ENCODE measurements around the gene PBX1.

Gene PBX1

DNA sequence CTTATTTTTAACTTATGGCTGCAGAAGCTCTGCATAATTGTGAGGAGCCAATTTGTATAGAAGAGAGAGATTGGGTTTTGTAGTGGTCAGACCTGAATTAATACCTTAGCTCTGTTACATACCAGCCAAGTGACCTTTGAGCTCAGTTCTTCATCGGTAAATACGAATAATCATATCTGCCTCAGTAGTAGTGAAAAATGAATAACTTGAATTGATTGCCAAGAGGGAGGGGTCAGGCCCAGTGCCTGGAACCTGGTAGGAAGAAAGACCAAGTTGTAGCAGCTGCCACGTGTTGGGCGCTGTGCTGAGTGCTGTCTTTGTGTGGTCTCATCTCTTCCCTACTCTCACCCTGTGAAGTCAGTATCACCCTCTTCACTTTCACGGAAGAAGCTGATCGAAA is 247.5 kb downstream of the PBX1 start:
- Histone ChIP-seq H3K4me1 (ENCODE audit: insufficient read depth, low read length) (no peaks in the 10 kb centered on the region), H3K9me3 (ENCODE audit: insufficient read depth, low read depth, low read length) (no peaks in the 10 kb centered on the region), H3K4me3 (ENCODE audit: low read length) (no peak overlapping the region), H3K36me3 (ENCODE audit: insufficient read depth, low read length) (peaks cover 78% of the 10 kb centered on the region), H3K27me3 (ENCODE audit: insufficient read depth, low read length) (no peaks in the 10 kb centered on the region), H3K9ac (ENCODE audit: low read depth, low read length) (no peak overlapping the region), H3K27ac (ENCODE audit: low read depth, low read length) (no peak overlapping the region)
- WGBS = 95% methylated on average over 6 of the region's 6 CpGs

DNA sequence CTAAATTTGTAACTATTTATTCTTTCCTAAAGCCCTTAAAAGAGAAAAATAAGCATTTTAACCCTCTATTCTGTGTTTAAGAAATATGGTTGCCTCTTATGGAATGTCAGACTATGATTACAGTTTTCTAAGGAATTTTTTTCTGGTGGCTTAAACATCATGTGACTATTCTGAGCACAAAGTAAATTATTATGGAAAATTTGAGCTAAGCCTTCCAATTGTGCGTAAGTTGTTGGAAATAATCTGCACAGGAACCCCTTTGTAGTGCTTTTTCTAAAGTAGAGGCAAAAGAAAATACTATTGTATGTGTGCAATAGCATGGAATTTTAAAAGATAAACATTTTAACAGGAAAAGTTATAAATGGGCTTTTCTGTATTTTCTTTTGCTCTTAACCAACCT is 254.8 kb downstream of the PBX1 start:
- H3K36me3 ChIP-seq (ENCODE audit: insufficient read depth, low read length) = peaks cover 67% of the 10 kb centered on the region
- H3K27me3 ChIP-seq (ENCODE audit: insufficient read depth, low read length) = no peaks in the 10 kb centered on the region
- 94% methylated on average over 1 of the region's 1 CpG for WGBS
- no peaks in the 10 kb centered on the region for H3K9me3 ChIP-seq (ENCODE audit: insufficient read depth, low read depth, low read length)
- no peak overlapping the region for H3K9ac ChIP-seq (ENCODE audit: low read depth, low read length)
- no peak overlapping the region for H3K27ac ChIP-seq (ENCODE audit: low read depth, low read length)
- H3K4me1 ChIP-seq (ENCODE audit: insufficient read depth, low read length) = no peaks in the 10 kb centered on the region
- no peak overlapping the region for H3K4me3 ChIP-seq (ENCODE audit: low read length)

DNA sequence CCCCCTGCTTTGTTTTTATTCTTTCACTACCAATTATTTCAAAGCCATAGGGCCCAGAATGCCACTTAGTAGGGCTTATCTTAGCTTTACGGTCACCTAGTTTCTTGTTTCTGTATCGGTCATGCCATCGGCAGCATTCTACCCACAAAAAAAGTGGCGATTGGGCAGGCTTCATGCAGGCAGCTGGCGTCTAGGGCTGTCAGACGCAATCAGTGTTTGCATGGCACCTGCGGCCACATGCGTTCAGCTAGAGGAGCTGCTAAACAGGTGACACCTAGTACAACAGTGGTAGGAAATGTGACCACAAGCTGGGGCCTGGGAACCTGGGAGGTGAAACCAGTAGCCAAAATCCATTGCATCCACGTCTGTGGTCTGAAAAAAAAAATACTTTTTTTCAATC is 262.7 kb downstream of the PBX1 start:
- H3K27ac ChIP-seq (ENCODE audit: low read depth, low read length) = no peak overlapping the region
- H3K4me1 ChIP-seq (ENCODE audit: insufficient read depth, low read length) = peaks cover 5% of the 10 kb centered on the region
- H3K9ac ChIP-seq (ENCODE audit: low read depth, low read length) = no peak overlapping the region
- no peak overlapping the region for H3K4me3 ChIP-seq (ENCODE audit: low read length)
- 96% methylated on average over 9 of the region's 9 CpGs for WGBS
- no peaks in the 10 kb centered on the region for H3K27me3 ChIP-seq (ENCODE audit: insufficient read depth, low read length)
- H3K36me3 ChIP-seq (ENCODE audit: insufficient read depth, low read length) = peaks cover 72% of the 10 kb centered on the region
- no peaks in the 10 kb centered on the region for H3K9me3 ChIP-seq (ENCODE audit: insufficient read depth, low read depth, low read length)

DNA sequence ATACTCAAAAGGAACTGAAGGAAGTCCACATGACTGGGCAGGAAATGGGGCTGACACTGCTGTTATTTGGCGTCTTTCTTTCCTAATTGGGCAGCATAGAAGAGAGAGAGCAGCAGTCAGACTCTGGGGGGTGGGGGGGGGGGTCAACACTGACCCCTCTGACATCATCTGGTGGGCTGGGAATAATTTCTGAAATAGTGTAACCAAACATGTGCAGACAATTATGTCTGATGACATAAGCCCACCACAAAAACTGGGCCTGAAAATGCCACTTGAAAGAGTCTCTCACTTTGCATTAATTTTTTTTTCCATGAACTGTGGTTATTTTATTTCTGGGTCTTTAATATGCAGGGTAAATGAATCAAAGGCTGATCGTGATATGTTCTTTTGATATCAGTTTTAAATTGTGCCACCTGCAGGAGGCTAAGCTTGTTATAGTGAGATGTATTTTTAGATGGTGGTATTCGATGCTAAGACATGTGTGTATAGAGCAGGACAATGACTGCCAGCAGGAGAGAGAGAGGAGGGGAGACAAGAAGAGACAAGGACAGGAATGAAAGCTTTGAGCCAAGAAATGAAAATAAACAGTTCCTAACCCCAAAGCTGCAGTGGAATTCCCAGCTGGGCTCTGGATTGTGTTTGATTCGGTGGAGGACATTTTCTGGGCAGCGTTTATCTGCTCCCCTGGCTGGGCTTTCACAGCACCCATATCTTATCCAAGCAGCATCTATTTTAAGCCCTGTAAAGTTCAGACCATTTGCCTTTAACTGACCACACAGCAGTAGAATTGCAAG is 264.7 kb downstream of the PBX1 start:
- H3K27ac ChIP-seq (ENCODE audit: low read depth, low read length) = no peak overlapping the region
- peaks cover 5% of the 10 kb centered on the region for H3K4me1 ChIP-seq (ENCODE audit: insufficient read depth, low read length)
- H3K36me3 ChIP-seq (ENCODE audit: insufficient read depth, low read length) = peaks cover 78% of the 10 kb centered on the region
- no peaks in the 10 kb centered on the region for H3K9me3 ChIP-seq (ENCODE audit: insufficient read depth, low read depth, low read length)
- H3K4me3 ChIP-seq (ENCODE audit: low read length) = no peak overlapping the region
- WGBS = 89% methylated on average over 5 of the region's 5 CpGs
- no peak overlapping the region for H3K9ac ChIP-seq (ENCODE audit: low read depth, low read length)
- H3K27me3 ChIP-seq (ENCODE audit: insufficient read depth, low read length) = no peaks in the 10 kb centered on the region

DNA sequence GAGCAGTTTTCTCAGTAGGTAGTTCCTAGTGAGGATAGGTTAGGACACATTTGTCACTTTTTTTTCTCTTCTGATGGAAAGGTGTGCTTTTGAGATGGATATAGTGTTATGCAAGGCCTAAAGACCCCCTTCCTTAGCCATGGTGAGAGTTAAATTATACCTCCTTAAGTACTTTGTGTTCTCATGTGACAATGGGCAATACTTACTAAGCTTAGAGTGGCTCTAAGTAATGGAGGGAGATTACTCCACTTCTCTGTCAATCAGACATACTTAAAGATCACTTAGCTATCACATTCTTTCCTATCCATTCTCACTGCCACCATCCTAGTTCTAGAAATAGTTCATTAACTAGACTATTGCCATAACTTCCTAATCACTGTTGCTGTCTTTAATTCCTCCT is 265.6 kb downstream of the PBX1 start:
- Histone ChIP-seq H3K4me3 (ENCODE audit: low read length) (no peak overlapping the region), H3K9me3 (ENCODE audit: insufficient read depth, low read depth, low read length) (no peaks in the 10 kb centered on the region), H3K9ac (ENCODE audit: low read depth, low read length) (no peak overlapping the region), H3K36me3 (ENCODE audit: insufficient read depth, low read length) (peaks cover 85% of the 10 kb centered on the region), H3K4me1 (ENCODE audit: insufficient read depth, low read length) (peaks cover 5% of the 10 kb centered on the region), H3K27ac (ENCODE audit: low read depth, low read length) (no peak overlapping the region), H3K27me3 (ENCODE audit: insufficient read depth, low read length) (no peaks in the 10 kb centered on the region)

DNA sequence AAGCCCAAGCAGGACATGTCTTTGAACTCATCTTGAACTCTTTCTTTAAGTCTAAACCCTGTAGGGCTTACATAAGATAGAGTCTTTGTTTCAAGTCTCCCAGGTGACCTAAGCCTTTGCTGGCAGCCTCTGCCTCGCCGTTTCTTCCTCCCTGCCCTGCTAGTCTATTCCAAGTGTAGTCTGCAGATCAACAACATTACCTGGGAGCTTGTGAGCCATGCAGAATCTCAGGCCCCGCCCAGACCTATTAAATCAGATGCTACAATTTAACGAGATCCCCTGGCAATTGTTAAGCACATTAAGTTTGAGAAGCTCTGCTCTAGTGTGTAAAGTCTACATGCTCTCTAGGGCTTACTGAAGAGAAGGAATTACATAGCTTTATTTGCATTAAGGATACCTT is 271.6 kb downstream of the PBX1 start:
- Histone ChIP-seq H3K36me3 (ENCODE audit: insufficient read depth, low read length) (peaks cover 41% of the 10 kb centered on the region), H3K9ac (ENCODE audit: low read depth, low read length) (no peak overlapping the region), H3K9me3 (ENCODE audit: insufficient read depth, low read depth, low read length) (no peaks in the 10 kb centered on the region), H3K27me3 (ENCODE audit: insufficient read depth, low read length) (no peaks in the 10 kb centered on the region), H3K27ac (ENCODE audit: low read depth, low read length) (no peak overlapping the region), H3K4me3 (ENCODE audit: low read length) (no peak overlapping the region), H3K4me1 (ENCODE audit: insufficient read depth, low read length) (no peaks in the 10 kb centered on the region)
- 95% methylated on average over 4 of the region's 4 CpGs for WGBS

DNA sequence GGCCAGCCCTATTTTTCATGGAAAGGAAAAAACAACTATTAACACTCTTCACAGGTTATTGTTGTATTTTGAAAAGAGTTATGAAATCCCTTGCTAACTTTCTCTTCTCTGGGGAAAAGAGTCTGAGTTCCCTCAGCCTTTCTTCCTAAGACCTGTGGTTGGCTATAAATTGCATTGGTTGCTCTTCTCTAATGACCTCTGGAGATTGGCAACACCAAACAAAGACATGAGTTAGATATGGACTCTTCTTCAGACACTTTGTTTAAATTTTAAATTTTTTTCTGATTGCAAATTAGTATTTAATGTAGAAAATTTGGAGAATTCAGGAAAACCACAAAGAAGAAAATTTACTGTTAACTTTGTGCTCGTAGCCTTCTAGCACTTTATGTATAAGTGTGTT is 275.7 kb downstream of the PBX1 start:
- Histone ChIP-seq H3K36me3 (ENCODE audit: insufficient read depth, low read length) (peaks cover 17% of the 10 kb centered on the region), H3K27ac (ENCODE audit: low read depth, low read length) (no peak overlapping the region), H3K9me3 (ENCODE audit: insufficient read depth, low read depth, low read length) (no peaks in the 10 kb centered on the region), H3K27me3 (ENCODE audit: insufficient read depth, low read length) (no peaks in the 10 kb centered on the region), H3K9ac (ENCODE audit: low read depth, low read length) (no peak overlapping the region), H3K4me1 (ENCODE audit: insufficient read depth, low read length) (no peaks in the 10 kb centered on the region), H3K4me3 (ENCODE audit: low read length) (no peak overlapping the region)
- WGBS = no CpG with 5 or more reads among the region's 1 CpG

DNA sequence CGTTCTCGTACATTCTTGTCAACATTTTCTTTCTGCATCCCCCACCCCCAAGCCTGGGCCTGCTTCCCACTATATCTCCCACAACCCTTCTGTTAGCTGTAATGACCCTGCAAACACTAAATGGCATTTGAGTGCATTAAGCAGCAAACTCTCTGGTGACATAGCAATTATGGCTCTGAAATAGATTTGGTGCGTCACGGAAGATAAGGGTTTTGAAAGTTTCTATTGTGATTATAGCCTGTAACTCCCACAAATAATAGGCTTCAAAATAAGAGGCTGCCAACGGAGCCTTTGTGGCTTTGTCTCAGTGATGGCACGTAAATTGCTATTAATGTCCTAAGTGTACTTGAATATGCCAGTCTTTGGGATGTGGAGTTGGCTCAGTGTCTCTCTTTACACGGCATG is 277.6 kb downstream of the PBX1 start:
- 95% methylated on average over 7 of the region's 7 CpGs for WGBS
- Histone ChIP-seq H3K27me3 (ENCODE audit: insufficient read depth, low read length) (no peaks in the 10 kb centered on the region), H3K27ac (ENCODE audit: low read depth, low read length) (no peak overlapping the region), H3K36me3 (ENCODE audit: insufficient read depth, low read length) (peaks cover 15% of the 10 kb centered on the region), H3K9ac (ENCODE audit: low read depth, low read length) (no peak overlapping the region), H3K4me3 (ENCODE audit: low read length) (no peak overlapping the region), H3K4me1 (ENCODE audit: insufficient read depth, low read length) (no peaks in the 10 kb centered on the region), H3K9me3 (ENCODE audit: insufficient read depth, low read depth, low read length) (no peaks in the 10 kb centered on the region)

DNA sequence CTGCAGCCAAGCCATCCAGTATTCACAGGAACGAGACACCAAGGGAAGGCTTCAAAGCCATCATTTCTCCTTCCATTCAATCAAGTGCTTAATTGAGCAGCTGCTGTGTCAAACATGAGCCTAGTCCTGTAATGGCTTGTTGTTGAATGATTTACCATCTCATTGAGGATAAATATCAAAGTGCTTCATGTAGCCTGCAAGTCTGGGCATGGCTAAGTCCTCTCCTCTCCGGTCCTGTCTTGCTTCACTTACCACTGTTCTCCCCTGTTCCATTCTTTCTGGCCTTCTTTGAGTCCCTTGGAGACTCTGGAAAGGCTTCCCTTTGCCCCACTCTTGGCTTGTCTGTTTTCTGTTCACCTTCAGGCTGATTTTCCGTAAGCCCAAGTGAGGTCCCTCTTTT is 279.8 kb downstream of the PBX1 start:
- no peaks in the 10 kb centered on the region for H3K9me3 ChIP-seq (ENCODE audit: insufficient read depth, low read depth, low read length)
- no peak overlapping the region for H3K27ac ChIP-seq (ENCODE audit: low read depth, low read length)
- no peaks in the 10 kb centered on the region for H3K27me3 ChIP-seq (ENCODE audit: insufficient read depth, low read length)
- H3K36me3 ChIP-seq (ENCODE audit: insufficient read depth, low read length) = peaks cover 15% of the 10 kb centered on the region
- no peak overlapping the region for H3K9ac ChIP-seq (ENCODE audit: low read depth, low read length)
- peaks cover 2% of the 10 kb centered on the region; the same call in 1 of the 2 replicates for H3K4me1 ChIP-seq (ENCODE audit: insufficient read depth, low read length)
- no peak overlapping the region for H3K4me3 ChIP-seq (ENCODE audit: low read length)
- 94% methylated on average over 3 of the region's 3 CpGs for WGBS

DNA sequence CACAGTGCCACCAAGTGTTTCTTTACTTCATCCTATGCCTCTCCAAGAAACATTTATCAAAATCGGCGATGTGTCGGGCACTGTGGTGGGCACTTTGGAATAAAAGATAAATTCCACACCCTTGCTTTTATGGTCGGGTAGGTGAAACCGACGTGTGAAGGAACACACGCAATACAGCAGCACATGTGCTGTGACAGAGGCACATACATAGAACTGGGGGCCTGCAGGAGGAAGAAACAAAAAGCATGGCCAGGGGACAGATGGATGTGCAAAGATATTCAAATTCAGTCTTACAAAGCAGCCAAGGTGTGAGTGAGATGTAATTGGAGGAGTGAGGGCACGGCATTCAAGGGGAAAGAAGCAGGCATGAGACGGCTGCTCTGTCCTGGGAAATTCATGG is 282.0 kb downstream of the PBX1 start:
- 95% methylated on average over 9 of the region's 9 CpGs for WGBS
- Histone ChIP-seq H3K9ac (ENCODE audit: low read depth, low read length) (no peak overlapping the region), H3K9me3 (ENCODE audit: insufficient read depth, low read depth, low read length) (no peaks in the 10 kb centered on the region), H3K36me3 (ENCODE audit: insufficient read depth, low read length) (peaks cover 19% of the 10 kb centered on the region), H3K4me1 (ENCODE audit: insufficient read depth, low read length) (peaks cover 2% of the 10 kb centered on the region; the same call in 1 of the 2 replicates), H3K4me3 (ENCODE audit: low read length) (no peak overlapping the region), H3K27me3 (ENCODE audit: insufficient read depth, low read length) (no peaks in the 10 kb centered on the region), H3K27ac (ENCODE audit: low read depth, low read length) (no peak overlapping the region)

DNA sequence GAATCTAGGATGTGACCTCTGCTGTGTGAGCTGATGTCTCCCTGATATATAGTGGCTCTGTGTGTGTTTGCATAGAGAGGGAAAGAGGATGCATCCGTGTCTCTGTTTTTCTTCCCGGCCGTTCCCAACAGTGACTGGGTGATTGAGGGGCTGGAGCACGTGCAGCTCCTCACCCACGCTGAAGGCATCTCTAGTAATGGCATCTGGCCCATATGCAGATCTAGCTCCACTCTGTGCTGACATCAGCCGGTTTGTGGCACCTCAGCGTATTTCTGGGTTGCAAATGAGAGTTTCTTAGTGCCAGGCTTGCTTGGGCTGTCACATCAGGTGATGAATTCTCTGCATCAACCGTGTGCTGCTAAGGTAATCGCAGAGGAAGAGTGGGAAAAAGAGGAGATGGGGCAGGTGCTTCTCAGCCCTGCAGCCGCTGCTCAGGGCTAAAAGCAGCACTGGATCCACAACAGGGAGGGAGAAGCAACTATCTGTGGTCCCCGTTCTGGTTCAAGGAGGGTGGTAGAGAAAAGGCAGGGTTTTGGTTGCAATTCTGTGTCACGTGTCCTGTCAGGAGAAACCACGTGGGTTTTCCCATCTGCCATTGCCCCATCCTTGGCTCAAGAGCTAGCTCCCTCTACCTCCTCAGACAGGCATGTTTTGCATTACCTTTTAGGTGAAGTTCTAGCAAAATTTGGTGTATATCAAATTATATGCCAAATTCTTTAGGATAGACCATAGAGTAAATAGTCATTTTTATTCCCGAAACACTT is 282.9 kb downstream of the PBX1 start:
- no peak overlapping the region for H3K9ac ChIP-seq (ENCODE audit: low read depth, low read length)
- no peak overlapping the region for H3K4me3 ChIP-seq (ENCODE audit: low read length)
- H3K27me3 ChIP-seq (ENCODE audit: insufficient read depth, low read length) = no peaks in the 10 kb centered on the region
- no peaks in the 10 kb centered on the region for H3K9me3 ChIP-seq (ENCODE audit: insufficient read depth, low read depth, low read length)
- WGBS = 91% methylated on average over 13 of the region's 14 CpGs
- H3K4me1 ChIP-seq (ENCODE audit: insufficient read depth, low read length) = peaks cover 2% of the 10 kb centered on the region; the same call in 1 of the 2 replicates
- peaks cover 26% of the 10 kb centered on the region for H3K36me3 ChIP-seq (ENCODE audit: insufficient read depth, low read length)
- no peak overlapping the region for H3K27ac ChIP-seq (ENCODE audit: low read depth, low read length)
